Measurements from ENCODE around the gene CSTPP1.

GRCh38 chr11:47105974-47106373 is 169.4 kb downstream of the CSTPP1 start:
- no peak for TF ChIP-seq CTCF (IDR thresholded peaks at IDR 0.05; ENCODE audit: low read depth, low read length, poor library complexity, severe bottlenecking)
- no peak for TF ChIP-seq EZH2phosphoT487 (IDR thresholded peaks at IDR 0.05; ENCODE audit: borderline replicate concordance, low read length)

All from DOHH2 (cell line).